GM23248 (cell line): ENCODE data around the gene SETD2. TPM values are rescaled to one million over a fixed set of nuclear protein-coding genes. Genes with fewer than 3 reads are reported as not detected.
A peak's percentile ranks its signal among the peaks of the same experiment; 100 is the strongest.

Experiments used
- DNase-seq: peaks from one replicate; pipeline ENCODE4 v3.0.0-alpha.2; 2015
- H2AFZ ChIP-seq: fragments of 200-600 bp; sonication (generic); 2 replicates; pipeline ENCODE4 v1.6.1; 2016; ENCODE audit warnings: antibody characterized with exemption
- H3F3A ChIP-seq: fragments of 200-600 bp; sonication (generic); 2 replicates; pipeline ENCODE4 v1.6.1; 2016; ENCODE audit warnings: mild to moderate bottlenecking, antibody characterized with exemption, mixed run types; ENCODE audit not compliant: insufficient read depth
- H3K27ac ChIP-seq: fragments of 200-600 bp; sonication (generic); 2 replicates; pipeline ENCODE4 v1.5.1; 2016; ENCODE audit warnings: mild to moderate bottlenecking
- H3K27me3 ChIP-seq: fragments of 200-600 bp; sonication (generic); replicated peaks from 2 replicates; pipeline ENCODE4 v1.6.1; 2016; ENCODE audit warnings: mild to moderate bottlenecking; ENCODE audit not compliant: insufficient read depth
- H3K36me3 ChIP-seq: fragments of 200-600 bp; sonication (generic); 2 replicates; pipeline ENCODE4 v1.6.1; 2016; ENCODE audit warnings: low read depth, mild to moderate bottlenecking
- H3K4me1 ChIP-seq: fragments of 200-600 bp; sonication (generic); 2 replicates; pipeline ENCODE4 v1.6.1; 2016; ENCODE audit warnings: mild to moderate bottlenecking; ENCODE audit not compliant: insufficient read depth
- H3K4me2 ChIP-seq: fragments of 200-600 bp; sonication (generic); one replicate; pipeline ENCODE4 v1.6.1; 2016; ENCODE audit warnings: mild to moderate bottlenecking; ENCODE audit not compliant: unreplicated experiment
- H3K4me3 ChIP-seq: fragments of 200-600 bp; sonication (generic); 2 replicates; pipeline ENCODE4 v1.5.1; 2016; ENCODE audit warnings: mild to moderate bottlenecking
- H3K79me2 ChIP-seq: fragments of 200-600 bp; sonication (generic); 2 replicates; pipeline ENCODE4 v1.6.1; 2016; ENCODE audit warnings: mild to moderate bottlenecking; ENCODE audit not compliant: insufficient read depth
- H3K9ac ChIP-seq: fragments of 200-600 bp; sonication (generic); 2 replicates; pipeline ENCODE4 v1.6.1; 2016; ENCODE audit warnings: mild to moderate bottlenecking
- H3K9me2 ChIP-seq: fragments of 200-600 bp; sonication (generic); 2 replicates; pipeline ENCODE4 v1.6.1; 2016; ENCODE audit warnings: mixed run types, mild to moderate bottlenecking, moderate library complexity; ENCODE audit not compliant: insufficient read depth
- H3K9me3 ChIP-seq: fragments of 200-600 bp; sonication (generic); one replicate; pipeline ENCODE4 v1.6.1; 2017; ENCODE audit warnings: low read depth
- H4K20me1 ChIP-seq: fragments of 200-600 bp; sonication (generic); 2 replicates; pipeline ENCODE4 v1.6.0; 2016; ENCODE audit not compliant: insufficient read depth
- EZH2 ChIP-seq: fragments of 200-600 bp; sonication (generic); IDR thresholded peaks from 2 replicates; pipeline ENCODE4 v1.6.1; 2018; ENCODE audit warnings: antibody characterized with exemption, mild to moderate bottlenecking; ENCODE audit not compliant: insufficient read depth, poor library complexity, severe bottlenecking
- EZH2phosphoT487 ChIP-seq: fragments of 200-600 bp; sonication (generic); IDR thresholded peaks from 2 replicates; pipeline ENCODE4 v1.6.1; 2018; ENCODE audit warnings: antibody characterized with exemption, moderate library complexity, mild to moderate bottlenecking, low read depth; ENCODE audit not compliant: insufficient read depth
- WGBS, 2 experiments: methylation state at CpG; one replicate each; pipeline ENCODE4 v1.1.6; 2015 to 2017; ENCODE audit warnings: low lambda C conversion rate in 2 of 2, low coverage in 1 of 2; ENCODE audit errors: missing lambda C conversion rate in 2 of 2; 5-methylcytosine and 5-hydroxymethylcytosine counted together
- in situ Hi-C: fragments of 300-500 bp; cut with MboI; formaldehyde crosslinking; loops from 2 replicates; pipeline ENCODE4 v1.15.0; 2020
- polyA plus RNA-seq: library from polyadenylated mRNA; unstranded; fragments of >200 nt; fragmentation: Nextera tagmentation; extraction: Ambion mirVana; gene quantifications from 2 replicates; pipeline ENCODE4 v1.2.1, GENCODE V29; 2016
- total RNA-seq: library from RNA; depleted of rRNA; stranded (reverse); fragments of >200 nt; shearing (Covaris generic); gene quantifications from 2 replicates; pipeline ENCODE4 v1.2.3, GENCODE V29; 2014

The SETD2 gene
- total and polyA plus RNA-seq, 2 experiments from 2014 or later = 16.2 to 24.0 TPM

DNA sequence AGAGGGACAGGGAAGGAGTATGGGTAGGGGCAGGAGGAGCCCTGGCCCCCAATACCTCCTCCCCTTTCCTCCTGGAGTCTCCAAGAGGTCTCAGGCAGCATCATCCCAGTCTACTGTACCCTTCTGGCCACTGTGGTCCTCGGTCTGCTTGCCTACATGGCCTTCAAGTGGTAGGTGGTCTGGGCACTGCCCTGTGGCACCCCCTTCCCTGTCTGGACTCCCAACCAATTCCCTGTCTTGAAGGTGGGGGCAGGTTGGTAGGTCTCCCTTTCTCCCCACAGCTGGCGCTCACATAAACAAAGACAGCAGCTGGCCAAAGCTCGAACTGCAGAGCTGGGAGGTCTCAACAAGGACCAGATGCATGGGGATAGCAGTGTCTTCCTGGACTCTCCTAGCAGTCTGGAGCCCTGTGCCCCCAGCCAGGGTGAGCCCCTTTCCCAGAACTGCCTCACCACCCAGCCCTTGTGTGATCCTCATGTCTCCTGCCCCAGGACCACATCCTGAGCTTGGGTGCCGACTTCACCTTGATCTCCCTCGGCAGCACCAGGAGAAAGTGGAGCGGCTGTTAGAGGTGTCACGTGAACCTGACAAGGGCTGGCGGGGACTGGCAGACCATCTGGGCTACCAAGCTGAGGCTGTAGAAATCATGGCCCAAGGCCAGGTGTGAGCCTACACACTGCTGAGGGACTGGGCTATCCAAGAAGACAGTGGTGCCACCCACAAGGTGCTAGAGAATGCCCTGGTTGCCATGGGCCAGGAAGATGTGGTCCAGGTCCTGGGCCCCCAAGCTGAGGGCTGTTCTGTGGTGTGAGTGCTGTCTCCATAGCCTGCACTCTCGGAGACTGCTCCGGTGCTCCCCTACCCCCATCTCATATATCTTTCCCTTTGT lies 151.3 kb downstream of the SETD2 start:
- Histone ChIP-seq H3K4me1 (peaks cover 22% of the 10 kb centered on the region), H3K9ac (no peak overlapping the region), H3K4me2 (no peak overlapping the region), H3K27ac (no peak overlapping the region), H3F3A (peaks cover 28% of the 10 kb centered on the region), H3K9me2 (no peaks in the 10 kb centered on the region), H3K9me3 (no peaks in the 10 kb centered on the region), H3K27me3 (no peaks in the 10 kb centered on the region), H3K4me3 (no peak overlapping the region), H2AFZ (no peak overlapping the region), H3K36me3 (no peaks in the 10 kb centered on the region), H3K79me2 (no peaks in the 10 kb centered on the region; the same call in 1 of the 2 replicates), H4K20me1 (no peaks in the 10 kb centered on the region)
- WGBS, 2 experiments = 64 to 67% methylated on average over 10 of the region's 10 CpGs
- in situ Hi-C loops = no loop called here
- no peak for DNase-seq
- no peak for TF ChIP-seq EZH2
- no peak for TF ChIP-seq EZH2phosphoT487

- Histone ChIP-seq H3K4me2 (no peak overlapping the region), H3K4me1 (peaks cover 10% of the 10 kb centered on the region), H2AFZ (no peak overlapping the region), H4K20me1 (no peaks in the 10 kb centered on the region), H3K9me3 (no peaks in the 10 kb centered on the region), H3K27me3 (no peaks in the 10 kb centered on the region), H3K36me3 (no peaks in the 10 kb centered on the region), H3K79me2 (no peaks in the 10 kb centered on the region; the same call in 1 of the 2 replicates), H3K9me2 (no peaks in the 10 kb centered on the region), H3F3A (peaks cover 16% of the 10 kb centered on the region), H3K9ac (no peak overlapping the region), H3K4me3 (no peak overlapping the region), H3K27ac (no peak overlapping the region)
- DNase-seq = no peak
- TF ChIP-seq EZH2phosphoT487 (no peak), EZH2 (no peak)
- 67% methylated on average over 6 of the region's 6 CpGs for WGBS, 2 experiments
- in situ Hi-C loops = no loop called here
Observed at GRCh38 chr3:47011371-47011770, 152.5 kb downstream of the SETD2 start.

DNA sequence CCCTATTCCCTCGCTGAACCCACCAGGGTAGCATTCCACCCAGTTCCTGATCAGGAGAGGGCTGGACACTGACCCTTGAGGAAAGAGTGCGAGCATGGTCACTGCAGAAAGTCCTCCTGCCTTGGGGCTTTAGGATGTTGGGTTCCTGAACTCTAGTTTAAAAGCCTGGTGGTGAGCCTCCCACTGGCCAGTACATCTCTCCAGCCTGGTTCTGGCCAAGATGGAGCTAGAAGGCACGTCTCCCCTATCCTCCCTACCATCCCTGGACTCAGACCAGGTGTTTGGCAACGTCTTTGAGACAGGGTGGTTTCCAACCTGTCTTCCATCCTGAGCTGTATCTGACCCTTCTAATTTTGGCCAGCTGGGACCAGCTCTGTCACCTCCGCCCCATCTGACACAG lies 153.0 kb downstream of the SETD2 start:
- Histone ChIP-seq H3K36me3 (no peaks in the 10 kb centered on the region), H3K4me3 (no peak overlapping the region), H3K4me1 (peaks cover 5% of the 10 kb centered on the region), H3K9me3 (no peaks in the 10 kb centered on the region), H3K79me2 (no peaks in the 10 kb centered on the region; the same call in 1 of the 2 replicates), H3K4me2 (no peak overlapping the region), H3K9ac (no peak overlapping the region), H4K20me1 (no peaks in the 10 kb centered on the region), H2AFZ (no peak overlapping the region), H3K27ac (no peak overlapping the region), H3K27me3 (no peaks in the 10 kb centered on the region), H3K9me2 (no peaks in the 10 kb centered on the region), H3F3A (peaks cover 11% of the 10 kb centered on the region)
- in situ Hi-C loops = no loop called here
- WGBS, 2 experiments = 97 to 98% methylated on average over 5 of the region's 5 CpGs
- TF ChIP-seq EZH2phosphoT487 = no peak
- no peak for TF ChIP-seq EZH2
- no peak for DNase-seq

GRCh38 chr3:47010111-47010712 lies 153.7 kb downstream of the SETD2 start:
- DNase-seq = no peak
- H3K9ac ChIP-seq = peak overlapping the region; percentile 89

More at GRCh38 chr3:47010111-47010712, 153.7 kb downstream of the SETD2 start:
- H2AFZ ChIP-seq = peak overlapping the region; percentile 74
- peaks cover under 1% of the 10 kb centered on the region; the same call in 1 of the 2 replicates for H3K4me1 ChIP-seq
- 0 out of 2 replicates have a peak, but pooled peaks cover 6% of the 10 kb centered on the region for H3F3A ChIP-seq
- peak overlapping the region; percentile 56 for H3K4me2 ChIP-seq
- no peaks in the 10 kb centered on the region for H4K20me1 ChIP-seq
- H3K36me3 ChIP-seq = no peaks in the 10 kb centered on the region
- H3K27ac ChIP-seq = peak overlapping the region; percentile 53
- H3K79me2 ChIP-seq = no peaks in the 10 kb centered on the region; the same call in 1 of the 2 replicates
- no peaks in the 10 kb centered on the region for H3K9me3 ChIP-seq
- H3K27me3 ChIP-seq = no peaks in the 10 kb centered on the region
- H3K9me2 ChIP-seq = no peaks in the 10 kb centered on the region
- 76 to 81% methylated on average over 20 to 22 of the region's 23 CpGs for WGBS, 2 experiments
- H3K4me3 ChIP-seq = peak overlapping the region; percentile 65; the same call in 1 of the 2 replicates
- no peak for TF ChIP-seq EZH2phosphoT487
- no peak for TF ChIP-seq EZH2
- in situ Hi-C loops = no loop called here
